Upper lobe of right lung (tissue), 1 donor: ENCODE measurements around the gene EXD3. TPM values are rescaled to one million over a fixed set of nuclear protein-coding genes. Genes with fewer than 3 reads are reported as not detected.
"Not testable (repeated sequence)": the region's sequence is repeated elsewhere in the genome, so short reads cannot be mapped to it uniquely, and the experiment has no call there.

ENCODE experiments used
- ATAC-seq: fragments of 200-7000 bp; cut with Tn5 transposase; one replicate; pipeline ENCODE4 v1.9.1; 2020; ENCODE audit warnings: mild to moderate bottlenecking, moderate library complexity
- DNase-seq: peaks from one replicate; pipeline ENCODE4 v3.0.0-alpha.2; 2020
- H3K27ac ChIP-seq: fragments of 200-600 bp; one replicate; pipeline ENCODE4 v1.8.0; 2022
- H3K27me3 ChIP-seq: fragments of 200-600 bp; one replicate; pipeline ENCODE4 v1.8.0; 2022; ENCODE audit warnings: mild to moderate bottlenecking
- H3K36me3 ChIP-seq: fragments of 200-600 bp; one replicate; pipeline ENCODE4 v1.8.0; 2022
- H3K4me1 ChIP-seq: fragments of 200-600 bp; one replicate; pipeline ENCODE4 v1.8.0; 2022
- H3K4me3 ChIP-seq: fragments of 200-600 bp; one replicate; pipeline ENCODE4 v1.8.0; 2022; ENCODE audit warnings: mild to moderate bottlenecking
- H3K9me3 ChIP-seq: fragments of 200-600 bp; one replicate; pipeline ENCODE4 v1.8.0; 2022
- intact Hi-C: fragments of 100-400 bp; cut with DNase I; formaldehyde crosslinking; loops from one replicate; pipeline ENCODE4 v1.11.0; 2022
- total RNA-seq: library from RNA; stranded (reverse); fragmentation: NEBNext Ultra II Directional; extraction: Animal tissue kit (Norgen Biotek cat#: 25700); gene quantifications from one replicate; pipeline ENCODE4 v1.2.1, GENCODE V29; 2021
- TF ChIP-seq, protein P1 (sequence below): fragments of 200-600 bp; IDR thresholded peaks from one replicate; pipeline ENCODE4 v1.8.0; 2022; ENCODE audit warnings: antibody characterized with exemption
- donor health status: DM: no; HTN: yes; CAD: no; lungs with severe emphysema.

The EXD3 gene
- total RNA-seq, 1 donor from 2014 or later = 27.3 TPM

DNA sequence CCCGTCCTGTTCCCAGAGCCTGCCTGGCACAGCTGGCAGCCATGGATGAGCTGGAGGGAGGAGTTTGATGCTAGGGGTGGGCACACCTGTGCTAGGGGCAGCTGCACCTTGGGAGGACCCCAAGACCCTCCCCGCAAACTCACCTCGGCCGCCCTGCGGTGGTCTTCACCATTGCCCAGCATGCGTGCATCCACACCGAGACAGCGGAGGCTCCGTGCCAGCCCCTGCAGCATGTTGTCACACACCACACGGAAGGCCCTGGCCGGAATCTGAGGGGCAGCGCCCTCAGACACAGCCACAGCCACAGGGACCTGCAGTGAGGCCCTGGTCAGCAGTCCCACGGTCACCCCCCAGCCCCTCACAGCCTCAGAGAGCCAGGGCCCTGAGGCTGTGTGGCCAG is 75.0 kb downstream of the EXD3 start:
- no peak for ATAC-seq

DNA sequence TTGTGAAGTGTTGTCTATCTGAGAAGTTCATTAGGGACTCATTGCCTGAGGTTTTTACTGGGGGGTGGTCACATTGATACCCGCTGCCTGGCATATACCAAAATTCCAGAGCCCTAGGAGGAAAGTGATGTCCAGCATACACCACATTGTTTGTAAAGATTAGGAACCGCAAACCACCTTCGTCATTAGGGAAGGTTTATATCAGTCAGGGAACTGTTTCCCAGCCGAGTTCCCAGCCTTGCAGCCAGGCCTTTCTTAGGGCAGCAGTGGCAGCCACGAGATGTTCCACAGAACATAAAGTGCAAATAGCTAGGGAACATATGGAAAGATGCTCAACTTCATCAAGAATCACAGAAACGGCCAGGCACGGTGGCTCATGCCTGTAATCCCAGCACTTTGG is 80.5 kb downstream of the EXD3 start:
- Histone ChIP-seq H3K4me1 (no peaks in the 10 kb centered on the region), H3K27me3 (no peaks in the 10 kb centered on the region), H3K36me3 (no peaks in the 10 kb centered on the region), H3K27ac (no peak overlapping the region), H3K4me3 (no peak overlapping the region), H3K9me3 (no peaks in the 10 kb centered on the region)
- ATAC-seq (no peak), DNase-seq (no peak)
- intact Hi-C loops = no loop called here
- TF ChIP-seq, protein P1, sequence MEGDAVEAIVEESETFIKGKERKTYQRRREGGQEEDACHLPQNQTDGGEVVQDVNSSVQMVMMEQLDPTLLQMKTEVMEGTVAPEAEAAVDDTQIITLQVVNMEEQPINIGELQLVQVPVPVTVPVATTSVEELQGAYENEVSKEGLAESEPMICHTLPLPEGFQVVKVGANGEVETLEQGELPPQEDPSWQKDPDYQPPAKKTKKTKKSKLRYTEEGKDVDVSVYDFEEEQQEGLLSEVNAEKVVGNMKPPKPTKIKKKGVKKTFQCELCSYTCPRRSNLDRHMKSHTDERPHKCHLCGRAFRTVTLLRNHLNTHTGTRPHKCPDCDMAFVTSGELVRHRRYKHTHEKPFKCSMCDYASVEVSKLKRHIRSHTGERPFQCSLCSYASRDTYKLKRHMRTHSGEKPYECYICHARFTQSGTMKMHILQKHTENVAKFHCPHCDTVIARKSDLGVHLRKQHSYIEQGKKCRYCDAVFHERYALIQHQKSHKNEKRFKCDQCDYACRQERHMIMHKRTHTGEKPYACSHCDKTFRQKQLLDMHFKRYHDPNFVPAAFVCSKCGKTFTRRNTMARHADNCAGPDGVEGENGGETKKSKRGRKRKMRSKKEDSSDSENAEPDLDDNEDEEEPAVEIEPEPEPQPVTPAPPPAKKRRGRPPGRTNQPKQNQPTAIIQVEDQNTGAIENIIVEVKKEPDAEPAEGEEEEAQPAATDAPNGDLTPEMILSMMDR = no peak

More for the DNA sequence above, 75.0 kb downstream of the EXD3 start:
- Histone ChIP-seq H3K4me3 (no peak overlapping the region), H3K27me3 (no peaks in the 10 kb centered on the region), H3K36me3 (no peaks in the 10 kb centered on the region), H3K4me1 (peaks cover 5% of the 10 kb centered on the region), H3K9me3 (no peaks in the 10 kb centered on the region), H3K27ac (no peak overlapping the region)
- no peak for DNase-seq
- TF ChIP-seq, protein P1 = no peak
- intact Hi-C loops = no loop called here

DNA sequence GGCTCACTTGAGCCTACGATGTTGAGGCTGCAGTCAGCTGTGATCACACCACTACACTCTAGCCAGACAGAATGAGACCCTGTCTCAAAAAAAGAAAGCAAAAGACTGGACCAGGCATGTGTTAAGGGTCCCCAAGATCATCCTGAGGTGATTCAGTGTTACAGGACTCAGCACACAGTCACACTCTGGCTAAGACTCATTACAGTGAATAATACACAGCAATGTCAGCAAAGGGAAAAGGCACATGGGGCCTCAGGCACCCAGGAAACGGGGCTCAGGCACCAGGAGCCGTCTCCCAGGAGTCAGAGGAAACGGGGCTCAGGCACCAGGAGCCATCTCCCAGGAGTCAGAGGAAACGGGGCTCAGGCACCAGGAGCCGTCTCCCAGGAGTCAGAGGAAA is 81.7 kb downstream of the EXD3 start:
- Histone ChIP-seq H3K27ac (no peak overlapping the region), H3K27me3 (no peaks in the 10 kb centered on the region), H3K4me3 (no peak overlapping the region), H3K4me1 (no peaks in the 10 kb centered on the region), H3K36me3 (no peaks in the 10 kb centered on the region), H3K9me3 (no peaks in the 10 kb centered on the region)
- no peak for ATAC-seq
- intact Hi-C loops = no loop called here
- TF ChIP-seq, protein P1 = no peak
- no peak for DNase-seq

DNA sequence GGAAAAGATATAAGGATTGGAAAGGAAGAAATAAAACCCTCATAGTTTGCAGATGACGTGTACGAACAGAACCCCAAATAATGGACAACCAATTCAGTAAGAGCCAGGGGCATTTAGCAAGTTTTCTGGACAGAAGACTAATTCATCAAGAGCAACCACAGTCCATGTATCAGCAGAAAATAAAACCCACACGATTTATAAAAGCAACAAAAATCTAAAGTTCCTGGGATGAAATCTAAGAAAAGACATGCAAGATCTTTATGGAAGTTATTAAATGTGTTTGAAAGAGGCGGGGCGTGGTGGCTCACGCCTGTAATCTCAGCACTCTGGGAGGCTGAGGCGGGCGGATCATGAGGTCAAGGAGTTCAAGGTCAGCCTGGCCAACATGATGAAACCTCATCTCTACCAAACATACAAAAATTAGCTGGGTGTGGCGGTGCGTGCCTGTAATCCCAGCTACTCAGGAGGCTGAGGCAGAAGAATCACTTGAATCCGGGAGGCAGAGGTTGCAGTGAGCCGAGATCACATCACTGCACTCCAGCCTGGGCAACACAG is 83.0 kb downstream of the EXD3 start:
- ATAC-seq = not testable (repeated sequence)

DNA sequence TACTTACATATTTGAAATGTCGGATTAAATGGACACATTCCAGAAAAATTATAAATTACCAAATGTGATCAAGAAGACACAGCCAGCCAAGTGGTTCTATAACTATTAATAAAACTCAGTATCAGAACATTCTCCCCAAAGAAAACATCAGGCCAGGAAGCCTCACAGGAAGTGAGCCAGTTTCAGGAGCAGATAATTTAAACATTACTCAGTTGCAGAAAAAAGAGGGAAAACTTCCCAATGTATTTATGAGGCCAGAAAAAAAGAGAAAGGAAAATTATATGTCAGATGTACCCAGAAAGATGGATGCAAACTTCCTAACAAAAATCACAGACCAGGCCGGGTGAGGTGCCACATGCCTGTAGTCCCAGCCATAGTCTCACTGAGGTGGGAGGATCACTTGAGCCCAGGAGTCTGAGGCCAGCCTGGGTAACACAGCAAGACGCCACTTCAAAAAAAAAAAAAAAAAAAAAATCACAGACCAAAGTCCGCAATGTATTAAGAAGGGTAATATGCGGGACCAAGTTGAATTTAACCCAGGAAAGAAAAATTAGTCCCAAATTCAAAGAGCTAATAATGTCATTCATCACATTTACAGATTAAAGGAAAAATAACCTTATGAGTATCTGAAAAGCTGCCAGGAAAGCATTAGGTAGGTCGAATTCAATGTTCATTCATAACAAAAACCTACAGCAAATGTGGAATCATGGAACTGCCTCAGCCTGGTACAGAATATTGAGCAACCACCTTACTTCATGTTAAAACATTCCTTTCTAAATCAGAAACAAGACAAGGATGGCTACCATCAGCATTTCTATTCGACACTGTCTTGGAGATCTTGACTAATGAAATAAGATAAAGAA is 83.7 kb downstream of the EXD3 start:
- intact Hi-C loops = no loop called here
- ATAC-seq (no peak), DNase-seq (no peak)
- H3K36me3 ChIP-seq = no peaks in the 10 kb centered on the region
- no peaks in the 10 kb centered on the region for H3K4me1 ChIP-seq
- H3K27ac ChIP-seq = no peak overlapping the region
- no peak overlapping the region for H3K4me3 ChIP-seq
- TF ChIP-seq, protein P1 = no peak
- H3K27me3 ChIP-seq = no peaks in the 10 kb centered on the region
- no peaks in the 10 kb centered on the region for H3K9me3 ChIP-seq

More for the DNA sequence above, 83.0 kb downstream of the EXD3 start:
- H3K4me3 ChIP-seq, DNase-seq, H3K9me3 ChIP-seq, H3K27me3 ChIP-seq, H3K27ac ChIP-seq, H3K4me1 ChIP-seq, H3K36me3 ChIP-seq, intact Hi-C loops: not testable (repeated sequence)

DNA sequence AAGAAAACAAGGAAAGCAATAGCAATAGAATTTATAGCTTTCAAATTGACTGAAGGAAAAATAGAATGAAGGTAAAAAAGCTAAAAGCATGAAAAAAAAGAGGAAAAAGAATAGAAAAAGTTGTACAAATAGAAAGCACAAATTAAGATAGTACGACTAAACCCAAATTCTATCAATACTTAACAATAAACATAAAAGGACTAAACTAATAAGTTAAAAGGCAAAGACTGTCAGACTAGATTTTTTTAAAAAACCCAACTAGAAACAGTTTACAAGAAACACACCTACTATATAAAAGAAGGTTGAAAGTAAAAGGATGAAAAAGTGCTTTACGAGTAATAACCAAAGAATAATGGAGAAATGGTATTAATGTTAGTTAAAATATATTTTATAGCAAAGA is 86.2 kb downstream of the EXD3 start:
- Histone ChIP-seq H3K27me3 (no peaks in the 10 kb centered on the region), H3K27ac (no peak overlapping the region), H3K36me3 (no peaks in the 10 kb centered on the region), H3K4me1 (no peaks in the 10 kb centered on the region), H3K4me3 (no peak overlapping the region), H3K9me3 (no peaks in the 10 kb centered on the region)
- DNase-seq (no peak), ATAC-seq (no peak)
- TF ChIP-seq, protein P1 = no peak
- intact Hi-C loops = no loop called here
